HG03521 (cell line): ENCODE data around the gene ASPN.
"Not testable (repeated sequence)": the region's sequence is repeated elsewhere in the genome, so short reads cannot be mapped to it uniquely, and the experiment has no call there.

Experiments
- ATAC-seq: cut with Tn5 transposase; IDR thresholded peaks from one replicate; pipeline ENCODE4 v1.9.1; 2021; ENCODE audit warnings: mild to moderate bottlenecking, moderate library complexity; ENCODE audit not compliant: unreplicated experiment

ASPN gene

DNA sequence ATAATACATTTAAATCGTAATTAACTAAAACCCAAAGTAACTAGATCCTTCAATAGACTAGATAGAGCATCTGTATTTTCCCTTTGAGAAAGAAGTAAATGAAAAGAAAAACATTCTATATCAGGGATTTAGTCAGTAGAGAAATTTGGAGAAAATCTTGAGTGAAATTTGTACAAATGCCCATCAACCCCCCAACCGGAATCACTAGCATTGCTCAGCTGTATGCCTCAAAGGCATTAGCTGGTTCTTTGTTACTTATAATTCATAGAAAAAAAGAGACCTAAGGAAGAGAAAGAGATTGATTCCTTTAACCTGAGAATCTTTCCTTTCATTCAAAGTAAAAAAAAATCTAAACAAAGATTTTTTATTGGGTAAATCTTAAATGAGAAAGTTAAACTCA is 58.7 kb downstream of the ASPN start:
- ATAC-seq = no peak

DNA sequence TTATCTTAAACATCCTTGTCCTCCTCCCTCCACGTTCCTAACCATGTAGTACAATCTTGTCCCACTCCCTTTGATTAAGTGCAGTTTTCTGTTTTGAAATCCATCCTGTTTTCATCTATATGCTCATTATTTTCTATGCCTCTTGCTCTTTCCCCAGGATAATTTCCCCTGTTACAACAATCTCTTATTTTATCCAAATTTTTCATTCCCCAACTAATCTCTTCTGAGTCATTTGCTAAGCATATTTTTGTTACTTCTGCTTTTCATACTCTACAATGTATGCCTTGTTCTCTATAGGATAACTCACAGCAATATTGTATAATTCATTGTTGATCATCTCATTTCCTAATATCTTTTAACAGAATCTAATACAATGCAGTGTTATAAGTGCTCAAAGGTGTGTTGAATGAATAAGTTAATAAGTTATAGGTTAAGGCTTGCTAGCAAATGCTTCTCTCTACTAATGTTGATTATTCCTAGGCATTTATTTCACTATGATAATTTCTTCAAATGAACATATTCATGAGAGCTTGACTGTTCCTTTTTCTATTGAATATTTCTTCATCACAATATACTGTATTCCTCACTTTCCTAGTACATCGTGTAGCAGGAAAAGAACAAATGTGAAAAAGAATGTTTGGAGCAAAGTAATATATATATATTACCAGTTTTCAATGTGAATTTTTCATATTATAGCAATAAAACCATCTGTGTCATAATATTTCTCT is 59.5 kb downstream of the ASPN start:
- no peak for ATAC-seq

DNA sequence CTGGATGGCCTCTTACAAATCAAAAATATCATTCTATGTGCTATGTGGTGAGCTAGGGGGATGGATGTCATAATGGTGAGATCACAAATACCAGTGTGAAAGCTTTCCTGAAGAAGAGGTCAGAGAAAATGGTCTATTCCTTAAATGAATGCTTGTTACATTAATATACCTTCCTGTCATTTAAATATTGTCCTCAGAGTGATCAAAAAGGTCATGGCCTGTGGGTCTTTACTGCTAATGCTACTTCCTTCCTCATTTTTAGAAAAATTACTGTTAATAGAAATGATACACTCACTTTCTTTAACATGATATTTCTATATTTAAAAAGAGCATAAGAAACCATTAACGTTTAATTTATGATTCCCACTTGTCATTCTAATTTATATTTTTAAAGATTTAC is 67.7 kb downstream of the ASPN start:
- ATAC-seq = no peak

DNA sequence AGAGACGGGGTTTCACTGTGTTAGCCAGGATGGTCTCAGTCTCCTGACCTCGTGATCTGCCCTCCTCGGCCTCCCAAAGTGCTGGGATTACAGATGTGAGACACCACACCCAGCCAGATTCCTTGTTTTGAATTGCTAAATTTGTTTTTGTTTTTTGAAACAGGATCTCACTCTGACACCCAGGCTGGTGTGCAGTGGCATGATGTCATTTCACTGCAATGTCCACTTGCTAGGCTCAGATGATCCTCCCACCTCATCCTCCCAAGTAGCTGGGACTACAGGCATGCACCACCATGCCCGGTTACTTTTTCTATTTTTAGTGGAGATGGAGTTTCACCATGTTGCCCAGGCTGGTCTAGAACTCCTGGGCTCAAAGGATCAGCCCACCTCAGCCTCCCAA is 71.1 kb downstream of the ASPN start:
- not testable (repeated sequence) for ATAC-seq

DNA sequence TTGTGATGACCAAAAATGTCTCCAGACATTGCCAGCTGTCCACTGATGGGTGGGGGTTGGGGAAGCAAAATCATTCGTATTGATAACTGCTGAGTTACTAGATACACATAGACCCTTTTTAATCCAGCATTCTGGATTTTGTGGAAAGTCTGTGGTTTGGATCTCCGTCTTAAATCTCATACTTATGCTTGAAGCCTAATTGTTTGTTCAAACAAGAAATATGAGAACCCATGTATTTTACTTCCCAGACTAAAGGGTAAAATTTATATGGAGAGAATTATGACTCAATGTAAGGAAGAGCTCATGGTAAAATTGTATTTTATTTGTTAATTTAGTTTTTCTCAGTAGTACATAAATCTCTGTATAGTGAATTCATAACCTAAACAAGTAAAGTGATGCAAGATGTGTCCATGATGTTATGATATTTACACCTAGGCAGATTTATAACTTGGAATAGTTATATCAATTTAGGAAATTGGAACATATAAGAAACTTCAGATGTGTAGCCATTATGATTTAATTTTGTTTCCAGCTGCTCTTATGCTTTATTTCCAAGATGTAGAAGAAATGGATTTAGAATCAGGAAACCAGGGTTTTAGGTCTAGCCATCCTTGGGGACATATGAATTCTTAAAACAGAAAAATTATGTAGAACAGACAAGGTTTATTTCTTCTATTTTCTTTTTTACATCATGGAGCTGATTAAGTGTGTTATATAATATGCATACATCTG is 73.4 kb downstream of the ASPN start:
- no peak for ATAC-seq

DNA sequence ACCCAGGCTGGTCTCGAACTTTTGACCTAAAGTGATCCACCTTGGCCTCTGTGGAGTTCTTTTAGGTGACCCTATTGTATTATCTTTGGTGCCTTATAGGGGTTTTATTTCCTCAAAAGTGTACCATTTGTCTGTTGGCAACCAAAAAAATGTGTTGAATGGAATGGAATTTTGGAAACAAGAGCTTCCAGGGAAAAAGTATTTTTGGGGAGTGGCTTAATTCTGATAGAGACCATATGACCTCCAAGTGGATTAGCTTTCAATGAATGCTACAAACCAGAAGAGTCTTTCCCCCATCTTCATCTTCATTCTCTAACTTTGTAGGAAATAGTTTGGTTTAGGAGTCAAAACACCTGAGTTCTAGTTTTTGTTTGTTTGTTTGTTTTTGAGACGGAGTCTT is 74.5 kb downstream of the ASPN start:
- no peak for ATAC-seq

DNA sequence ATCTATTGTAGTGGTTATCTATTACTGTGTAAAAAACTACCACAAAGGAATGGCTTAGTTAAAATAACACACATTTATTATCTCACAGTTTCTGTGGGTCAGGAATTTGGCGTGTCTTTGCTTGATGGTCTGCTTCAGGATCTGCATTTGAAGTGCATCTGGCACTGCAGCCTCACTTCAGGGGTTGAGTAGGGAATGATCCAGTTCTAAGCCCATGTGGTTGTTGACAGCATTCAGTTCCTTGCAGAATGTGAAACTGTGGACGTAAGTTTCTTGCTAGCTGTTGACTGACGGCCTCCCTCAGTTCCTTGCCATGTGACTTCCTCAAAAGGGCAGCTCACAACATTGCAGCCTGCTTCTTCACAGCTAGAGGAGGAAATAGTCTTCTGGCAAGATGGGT is 75.8 kb downstream of the ASPN start:
- ATAC-seq = no peak
